WTC11 (cell line): Measurements from ENCODE around the gene CD101. TPM values are rescaled to one million over a fixed set of nuclear protein-coding genes. Genes with fewer than 3 reads are reported as not detected.

Experiments
- ATAC-seq: fragments of 200-7000 bp; cut with Tn5 transposase; 2 replicates; pipeline ENCODE4 v1.10.0; 2021; ENCODE audit warnings: mild to moderate bottlenecking, moderate library complexity
- CTCF ChIA-PET: fragments of 300-600 bp; sonication (Branson Sonifier 250); formaldehyde crosslinking; loops from one replicate; lab custom pipeline; 2021; ENCODE audit warnings: antibody characterized with exemption; lab: Charles Lee
- POLR2A ChIA-PET: fragments of 350-600 bp; sonication (Branson Sonifier 250); formaldehyde crosslinking; loops from one replicate; lab custom pipeline; 2021; ENCODE audit warnings: antibody characterized with exemption; lab: Charles Lee
- DNase-seq: peaks from one replicate; pipeline ENCODE4 v3.0.0; 2021; ENCODE audit warnings: low spot score
- H3K27ac Mint-ChIP-seq: 2 replicates; pipeline ENCODE4 v1.8.0; 2021; ENCODE audit warnings: mixed read lengths
- H3K27me3 Mint-ChIP-seq: 2 replicates; pipeline ENCODE4 v1.8.0; 2021; ENCODE audit warnings: low read depth, mild to moderate bottlenecking, moderate library complexity, mixed read lengths
- H3K36me3 Mint-ChIP-seq: 2 replicates; pipeline ENCODE4 v1.8.0; 2021; ENCODE audit warnings: mixed read lengths
- H3K4me1 Mint-ChIP-seq: 2 replicates; pipeline ENCODE4 v1.8.0; 2022; ENCODE audit warnings: mixed read lengths
- H3K4me3 Mint-ChIP-seq: 2 replicates; pipeline ENCODE4 v1.8.0; 2021; ENCODE audit warnings: mild to moderate bottlenecking, moderate library complexity, mixed read lengths
- H3K9me3 Mint-ChIP-seq: 2 replicates; pipeline ENCODE4 v1.8.0; 2021; ENCODE audit warnings: mixed read lengths
- CBFB ChIP-seq: sonication (generic); formaldehyde crosslinking; IDR thresholded peaks from 2 replicates; pipeline ENCODE4 v1.8.1; 2022; ENCODE audit warnings: mild to moderate bottlenecking, low read depth, missing genetic modification reagents
- CREM ChIP-seq: sonication (generic); formaldehyde crosslinking; IDR thresholded peaks from 2 replicates; pipeline ENCODE4 v1.8.1; 2022; ENCODE audit warnings: mild to moderate bottlenecking, missing genetic modification reagents, moderate library complexity
- FOXP4 ChIP-seq: sonication (generic); formaldehyde crosslinking; IDR thresholded peaks from 2 replicates; pipeline ENCODE4 v1.8.0; 2022; ENCODE audit warnings: mild to moderate bottlenecking, missing genetic modification reagents
- HMGXB4 ChIP-seq: sonication (generic); formaldehyde crosslinking; IDR thresholded peaks from 2 replicates; pipeline ENCODE4 v1.8.1; 2023; ENCODE audit warnings: mild to moderate bottlenecking, moderate library complexity, missing genetic modification reagents
- JAZF1 ChIP-seq: fragments of 250-450 bp; sonication (Bioruptor Pico); IDR thresholded peaks from 2 replicates; pipeline ENCODE4 v1.9.0; 2021; ENCODE audit warnings: moderate library complexity, mild to moderate bottlenecking, inconsistent platforms
- KAT7 ChIP-seq: sonication (generic); formaldehyde crosslinking; IDR thresholded peaks from 2 replicates; pipeline ENCODE4 v1.8.1; 2023; ENCODE audit warnings: missing genetic modification reagents, mild to moderate bottlenecking, borderline replicate concordance
- MYBL2 ChIP-seq: sonication (generic); formaldehyde crosslinking; IDR thresholded peaks from 2 replicates; pipeline ENCODE4 v1.8.1; 2023; ENCODE audit warnings: mild to moderate bottlenecking, moderate library complexity, missing genetic modification reagents
- NFATC4 ChIP-seq: fragments of 250-450 bp; sonication (Bioruptor Pico); IDR thresholded peaks from 2 replicates; pipeline ENCODE4 v1.9.0; 2021; ENCODE audit warnings: mild to moderate bottlenecking
- RORB ChIP-seq: fragments of 250-450 bp; sonication (Bioruptor Pico); IDR thresholded peaks from 2 replicates; pipeline ENCODE4 v1.9.0; 2021; ENCODE audit warnings: mild to moderate bottlenecking
- SOX15 ChIP-seq: fragments of 250-450 bp; sonication (Bioruptor Pico); IDR thresholded peaks from 2 replicates; pipeline ENCODE4 v1.9.0; 2021; ENCODE audit warnings: mild to moderate bottlenecking
- SP1 ChIP-seq: sonication (generic); formaldehyde crosslinking; conservative IDR thresholded peaks from 2 replicates; pipeline ENCODE4 v1.8.1; 2022; ENCODE audit warnings: missing genetic modification reagents
- TP53 ChIP-seq: sonication (generic); formaldehyde crosslinking; IDR thresholded peaks from 2 replicates; pipeline ENCODE4 v1.8.1; 2023; ENCODE audit warnings: mild to moderate bottlenecking, missing genetic modification reagents
- USF2 ChIP-seq: sonication (generic); formaldehyde crosslinking; IDR thresholded peaks from 2 replicates; pipeline ENCODE4 v1.8.1; 2023; ENCODE audit warnings: mild to moderate bottlenecking, missing genetic modification reagents, moderate library complexity
- ZBTB21 ChIP-seq: sonication (generic); formaldehyde crosslinking; IDR thresholded peaks from 2 replicates; pipeline ENCODE4 v1.8.1; 2023; ENCODE audit warnings: mild to moderate bottlenecking, missing genetic modification reagents, borderline replicate concordance
- ZBTB43 ChIP-seq: sonication (generic); formaldehyde crosslinking; IDR thresholded peaks from 2 replicates; pipeline ENCODE4 v1.8.1; 2023; ENCODE audit warnings: mild to moderate bottlenecking, missing genetic modification reagents
- ZNF219 ChIP-seq: sonication (generic); formaldehyde crosslinking; IDR thresholded peaks from 2 replicates; pipeline ENCODE4 v1.8.0; 2023; ENCODE audit warnings: missing genetic modification reagents, mild to moderate bottlenecking, borderline replicate concordance
- total RNA-seq: library from RNA; stranded (reverse); gene quantifications from 3 replicates; pipeline ENCODE4 v1.2.3, GENCODE V29; 2021
- TF ChIP-seq, protein P1 (sequence below): sonication (generic); formaldehyde crosslinking; IDR thresholded peaks from 2 replicates; pipeline ENCODE4 v1.8.0; 2022; ENCODE audit warnings: mild to moderate bottlenecking, missing genetic modification reagents
- TF ChIP-seq, protein P2 (sequence below): sonication (generic); formaldehyde crosslinking; IDR thresholded peaks from 2 replicates; pipeline ENCODE4 v1.8.0; 2023; ENCODE audit warnings: missing genetic modification reagents, mild to moderate bottlenecking, borderline replicate concordance

CD101 gene
- total RNA-seq, 1 experiment from 2014 or later = 1.4 TPM

DNA sequence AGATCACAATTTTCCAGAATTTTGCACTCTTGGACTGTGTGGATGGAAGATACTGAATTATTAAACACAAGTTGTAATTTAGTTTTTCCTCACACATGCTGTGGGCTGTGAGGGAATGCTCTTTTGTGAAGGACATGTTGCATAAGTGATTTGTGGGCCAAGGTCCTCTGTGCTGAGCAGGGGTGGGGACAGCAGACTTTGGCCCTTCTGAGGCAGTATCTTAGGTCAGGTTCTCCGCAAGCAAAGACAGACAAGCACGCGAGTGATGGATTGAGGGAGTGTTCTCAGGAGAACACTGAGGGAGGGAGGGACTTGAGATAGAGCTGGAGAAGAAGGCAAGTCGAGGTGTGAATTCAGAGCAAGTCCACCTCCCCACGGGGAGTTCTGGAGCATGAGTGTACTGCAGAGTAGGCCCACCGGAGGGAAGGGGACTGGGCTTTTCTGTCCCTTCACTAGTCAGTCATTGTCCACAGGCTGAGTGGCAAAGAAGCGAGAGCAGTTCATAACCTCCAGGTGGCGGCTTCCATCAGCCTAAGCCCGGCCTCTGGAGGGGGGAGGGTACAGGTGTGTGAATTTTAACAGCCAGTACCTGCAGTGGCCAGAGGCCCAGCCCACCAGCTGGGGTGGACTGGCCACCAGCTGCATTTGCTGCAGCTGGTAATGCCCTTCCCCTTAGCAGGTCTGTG is 19.1 kb upstream of the CD101 start:
- no peak for TF ChIP-seq ZNF219 (CRISPR knock-in tag)
- POLR2A ChIA-PET = interaction anchor here (0.6 to 0.8 kb wide), 2 partner anchors 69 to 78 kb away, joined by 3 to 4 read pairs; partner anchors contain the start of gene TTF2
- peak; percentile 58 for DNase-seq

GRCh38 chr1:116983112-116983511 is 18.4 kb upstream of the CD101 start:
- POLR2A ChIA-PET = interaction anchor here (0.6 to 0.8 kb wide), 2 partner anchors 68 to 77 kb away, joined by 3 to 4 read pairs; partner anchors contain the start of gene TTF2

More for the DNA sequence above, 19.1 kb upstream of the CD101 start:
- ATAC-seq = peak; percentile 94
- Mint-ChIP-seq H3K27me3 (no peaks in the 10 kb centered on the region), H3K4me1 (peaks cover 10% of the 10 kb centered on the region), H3K27ac (peak overlapping the region; percentile 71; the same call in 1 of the 2 replicates), H3K4me3 (no peak overlapping the region), H3K36me3 (peaks cover 20% of the 10 kb centered on the region), H3K9me3 (peaks cover 2% of the 10 kb centered on the region)
- CTCF ChIA-PET = interaction anchor here (0.9 to 1.4 kb wide), 4 partner anchors 27 to 408 kb away, joined by 3 to 4 read pairs (median 4); no protein-coding TSS in a partner anchor

DNA sequence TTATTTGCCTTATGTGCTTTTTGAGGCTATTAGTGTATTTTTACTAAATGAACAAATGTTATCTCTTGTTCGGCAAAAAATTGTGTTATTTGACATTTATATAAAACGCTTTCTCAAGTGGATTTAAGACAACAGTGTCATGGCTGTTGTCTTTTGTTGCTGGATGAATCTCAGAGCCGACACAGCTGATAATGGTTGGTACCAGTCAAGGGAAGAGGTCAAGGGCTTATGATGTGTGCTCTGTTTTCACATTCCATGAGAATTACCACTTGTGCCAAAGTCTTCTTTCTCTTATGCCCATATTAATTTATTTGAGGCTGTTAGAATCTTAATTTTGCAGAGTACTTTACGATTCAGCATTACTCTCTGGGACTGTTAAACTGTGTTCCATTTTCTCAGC is 17.9 kb upstream of the CD101 start:
- no peak overlapping the region for H3K4me3 Mint-ChIP-seq
- ATAC-seq (no peak), DNase-seq (no peak)
- no peaks in the 10 kb centered on the region for H3K9me3 Mint-ChIP-seq
- H3K27me3 Mint-ChIP-seq = no peaks in the 10 kb centered on the region
- POLR2A ChIA-PET = no interaction called here
- TF ChIP-seq JAZF1 (CRISPR knock-in tag) (no peak), ZBTB21 (CRISPR knock-in tag) (no peak), SP1 (CRISPR knock-in tag) (no peak), HMGXB4 (CRISPR knock-in tag) (no peak), CBFB (CRISPR knock-in tag) (no peak)
- TF ChIP-seq, protein P1, sequence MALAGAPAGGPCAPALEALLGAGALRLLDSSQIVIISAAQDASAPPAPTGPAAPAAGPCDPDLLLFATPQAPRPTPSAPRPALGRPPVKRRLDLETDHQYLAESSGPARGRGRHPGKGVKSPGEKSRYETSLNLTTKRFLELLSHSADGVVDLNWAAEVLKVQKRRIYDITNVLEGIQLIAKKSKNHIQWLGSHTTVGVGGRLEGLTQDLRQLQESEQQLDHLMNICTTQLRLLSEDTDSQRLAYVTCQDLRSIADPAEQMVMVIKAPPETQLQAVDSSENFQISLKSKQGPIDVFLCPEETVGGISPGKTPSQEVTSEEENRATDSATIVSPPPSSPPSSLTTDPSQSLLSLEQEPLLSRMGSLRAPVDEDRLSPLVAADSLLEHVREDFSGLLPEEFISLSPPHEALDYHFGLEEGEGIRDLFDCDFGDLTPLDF (CRISPR knock-in tag) = no peak
- TF ChIP-seq, protein P2, sequence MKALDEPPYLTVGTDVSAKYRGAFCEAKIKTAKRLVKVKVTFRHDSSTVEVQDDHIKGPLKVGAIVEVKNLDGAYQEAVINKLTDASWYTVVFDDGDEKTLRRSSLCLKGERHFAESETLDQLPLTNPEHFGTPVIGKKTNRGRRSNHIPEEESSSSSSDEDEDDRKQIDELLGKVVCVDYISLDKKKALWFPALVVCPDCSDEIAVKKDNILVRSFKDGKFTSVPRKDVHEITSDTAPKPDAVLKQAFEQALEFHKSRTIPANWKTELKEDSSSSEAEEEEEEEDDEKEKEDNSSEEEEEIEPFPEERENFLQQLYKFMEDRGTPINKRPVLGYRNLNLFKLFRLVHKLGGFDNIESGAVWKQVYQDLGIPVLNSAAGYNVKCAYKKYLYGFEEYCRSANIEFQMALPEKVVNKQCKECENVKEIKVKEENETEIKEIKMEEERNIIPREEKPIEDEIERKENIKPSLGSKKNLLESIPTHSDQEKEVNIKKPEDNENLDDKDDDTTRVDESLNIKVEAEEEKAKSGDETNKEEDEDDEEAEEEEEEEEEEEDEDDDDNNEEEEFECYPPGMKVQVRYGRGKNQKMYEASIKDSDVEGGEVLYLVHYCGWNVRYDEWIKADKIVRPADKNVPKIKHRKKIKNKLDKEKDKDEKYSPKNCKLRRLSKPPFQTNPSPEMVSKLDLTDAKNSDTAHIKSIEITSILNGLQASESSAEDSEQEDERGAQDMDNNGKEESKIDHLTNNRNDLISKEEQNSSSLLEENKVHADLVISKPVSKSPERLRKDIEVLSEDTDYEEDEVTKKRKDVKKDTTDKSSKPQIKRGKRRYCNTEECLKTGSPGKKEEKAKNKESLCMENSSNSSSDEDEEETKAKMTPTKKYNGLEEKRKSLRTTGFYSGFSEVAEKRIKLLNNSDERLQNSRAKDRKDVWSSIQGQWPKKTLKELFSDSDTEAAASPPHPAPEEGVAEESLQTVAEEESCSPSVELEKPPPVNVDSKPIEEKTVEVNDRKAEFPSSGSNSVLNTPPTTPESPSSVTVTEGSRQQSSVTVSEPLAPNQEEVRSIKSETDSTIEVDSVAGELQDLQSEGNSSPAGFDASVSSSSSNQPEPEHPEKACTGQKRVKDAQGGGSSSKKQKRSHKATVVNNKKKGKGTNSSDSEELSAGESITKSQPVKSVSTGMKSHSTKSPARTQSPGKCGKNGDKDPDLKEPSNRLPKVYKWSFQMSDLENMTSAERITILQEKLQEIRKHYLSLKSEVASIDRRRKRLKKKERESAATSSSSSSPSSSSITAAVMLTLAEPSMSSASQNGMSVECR (CRISPR knock-in tag) = no peak
- no peak overlapping the region; the same call in 1 of the 2 replicates for H3K27ac Mint-ChIP-seq
- CTCF ChIA-PET = interaction anchor here (0.8 to 1.4 kb wide), 5 partner anchors 26 to 409 kb away, joined by 3 to 4 read pairs (median 3); no protein-coding TSS in a partner anchor
- H3K36me3 Mint-ChIP-seq = peaks cover 23% of the 10 kb centered on the region
- H3K4me1 Mint-ChIP-seq = peaks cover 10% of the 10 kb centered on the region

More at GRCh38 chr1:116983112-116983511, 18.4 kb upstream of the CD101 start:
- Mint-ChIP-seq H3K27me3 (no peaks in the 10 kb centered on the region), H3K4me3 (no peak overlapping the region), H3K27ac (no peak overlapping the region), H3K36me3 (peaks cover 18% of the 10 kb centered on the region), H3K4me1 (peaks cover 10% of the 10 kb centered on the region), H3K9me3 (no peaks in the 10 kb centered on the region)
- CTCF ChIA-PET = interaction anchor here (0.8 to 1.4 kb wide), 5 partner anchors 26 to 408 kb away, joined by 3 to 4 read pairs (median 3); no protein-coding TSS in a partner anchor
- ATAC-seq (no peak), DNase-seq (no peak)
- TF ChIP-seq KAT7 (CRISPR knock-in tag) (no peak), FOXP4 (CRISPR knock-in tag) (no peak), NFATC4 (CRISPR knock-in tag) (no peak), SOX15 (no peak), ZBTB43 (CRISPR knock-in tag) (no peak), MYBL2 (CRISPR knock-in tag) (no peak), RORB (CRISPR knock-in tag) (no peak), USF2 (CRISPR knock-in tag) (no peak), TP53 (no peak), CREM (CRISPR knock-in tag) (no peak)
